RWPE2 (cell line): ENCODE measurements around the gene ZBTB22.

Experiments used
- ATAC-seq: fragments of 200-7000 bp; cut with Tn5 transposase; 3 replicates; pipeline ENCODE4 v1.9.1; 2021; ENCODE audit warnings: low read depth
- DNase-seq: peaks from one replicate; pipeline ENCODE4 v3.0.0-alpha.2; 2020; ENCODE audit warnings: low spot score
- H3K27ac ChIP-seq: fragments of 450-650 bp; 2 replicates; pipeline ENCODE4 v1.5.1; 2017; ENCODE audit warnings: mild to moderate bottlenecking; ENCODE audit not compliant: poor library complexity, severe bottlenecking
- H3K27me3 ChIP-seq: fragments of 250-450 bp; sonication (Bioruptor Pico); 2 replicates; pipeline ENCODE4 v1.5.1; 2021; ENCODE audit warnings: mild to moderate bottlenecking, moderate library complexity; ENCODE audit not compliant: insufficient read depth, poor library complexity, severe bottlenecking
- H3K36me3 ChIP-seq: fragments of 250-450 bp; sonication (Bioruptor Pico); 2 replicates; pipeline ENCODE4 v1.5.1; 2020; ENCODE audit warnings: low read depth, mild to moderate bottlenecking, moderate library complexity
- H3K4me1 ChIP-seq: fragments of 250-450 bp; sonication (Bioruptor Pico); 2 replicates; pipeline ENCODE4 v1.5.1; 2021; ENCODE audit warnings: mild to moderate bottlenecking, moderate library complexity; ENCODE audit not compliant: insufficient read depth, poor library complexity, severe bottlenecking
- H3K4me3 ChIP-seq: fragments of 250-450 bp; sonication (Bioruptor Pico); 2 replicates; pipeline ENCODE4 v1.5.1; 2021; ENCODE audit warnings: mild to moderate bottlenecking, moderate library complexity; ENCODE audit not compliant: severe bottlenecking
- H3K9me3 ChIP-seq: fragments of 250-450 bp; sonication (Bioruptor Pico); 2 replicates; pipeline ENCODE4 v1.5.1; 2021; ENCODE audit warnings: mild to moderate bottlenecking, moderate library complexity; ENCODE audit not compliant: severe bottlenecking
- TF ChIP-seq, protein P1 (sequence below): fragments of 450-650 bp; IDR thresholded peaks from one replicate; pipeline ENCODE4 v1.5.1; 2017; ENCODE audit warnings: mild to moderate bottlenecking, moderate library complexity; ENCODE audit not compliant: poor library complexity, severe bottlenecking

The ZBTB22 gene

DNA sequence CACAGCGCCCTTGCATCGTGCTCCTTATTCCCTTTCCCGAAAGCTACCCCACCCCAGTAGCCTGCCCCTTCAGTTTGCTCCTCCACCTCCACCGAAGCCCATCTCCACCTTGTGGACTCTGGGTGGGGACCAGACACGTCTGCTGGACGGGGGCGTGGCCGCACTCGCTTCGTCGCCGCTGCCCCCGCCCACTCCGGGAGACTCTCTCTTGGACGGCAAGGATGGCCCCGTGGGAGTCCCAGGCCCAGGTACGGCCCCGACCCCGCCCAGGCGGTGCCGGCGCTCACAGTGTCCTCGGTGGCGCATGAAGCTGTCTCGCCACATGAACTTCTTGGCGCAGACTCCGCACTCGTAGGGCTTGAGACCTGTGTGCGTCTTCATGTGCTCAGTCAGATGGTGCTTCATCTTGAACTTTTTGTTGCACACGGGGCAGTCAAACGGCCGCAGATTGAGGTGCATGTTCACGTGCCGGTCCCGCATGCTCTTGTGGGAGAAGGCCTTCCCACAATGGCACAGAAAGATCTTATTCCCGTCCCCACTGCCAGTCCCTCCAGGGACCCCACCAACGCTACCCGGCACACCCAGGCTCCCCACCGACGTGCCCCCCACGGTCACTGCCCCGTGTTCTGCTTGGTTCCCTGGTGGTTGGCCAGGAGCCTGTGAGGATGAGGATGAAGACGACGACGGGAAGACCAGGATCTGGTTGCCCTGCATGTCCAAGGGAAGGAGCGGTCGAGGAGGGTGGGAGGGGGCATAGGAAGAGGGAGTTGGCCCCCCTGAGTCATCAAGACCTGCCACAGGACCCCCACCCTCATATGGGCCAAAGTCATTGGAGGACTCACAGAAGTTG, 2.4 kb downstream of the ZBTB22 start:
- TF ChIP-seq, protein P1, sequence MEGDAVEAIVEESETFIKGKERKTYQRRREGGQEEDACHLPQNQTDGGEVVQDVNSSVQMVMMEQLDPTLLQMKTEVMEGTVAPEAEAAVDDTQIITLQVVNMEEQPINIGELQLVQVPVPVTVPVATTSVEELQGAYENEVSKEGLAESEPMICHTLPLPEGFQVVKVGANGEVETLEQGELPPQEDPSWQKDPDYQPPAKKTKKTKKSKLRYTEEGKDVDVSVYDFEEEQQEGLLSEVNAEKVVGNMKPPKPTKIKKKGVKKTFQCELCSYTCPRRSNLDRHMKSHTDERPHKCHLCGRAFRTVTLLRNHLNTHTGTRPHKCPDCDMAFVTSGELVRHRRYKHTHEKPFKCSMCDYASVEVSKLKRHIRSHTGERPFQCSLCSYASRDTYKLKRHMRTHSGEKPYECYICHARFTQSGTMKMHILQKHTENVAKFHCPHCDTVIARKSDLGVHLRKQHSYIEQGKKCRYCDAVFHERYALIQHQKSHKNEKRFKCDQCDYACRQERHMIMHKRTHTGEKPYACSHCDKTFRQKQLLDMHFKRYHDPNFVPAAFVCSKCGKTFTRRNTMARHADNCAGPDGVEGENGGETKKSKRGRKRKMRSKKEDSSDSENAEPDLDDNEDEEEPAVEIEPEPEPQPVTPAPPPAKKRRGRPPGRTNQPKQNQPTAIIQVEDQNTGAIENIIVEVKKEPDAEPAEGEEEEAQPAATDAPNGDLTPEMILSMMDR = no peak
- DNase-seq (no peak), ATAC-seq (no peak)
- Histone ChIP-seq H3K4me3 (peak overlapping the region; percentile 69), H3K36me3 (peaks cover 40% of the 10 kb centered on the region), H3K27me3 (no peaks in the 10 kb centered on the region), H3K27ac (peak overlapping the region; percentile 87), H3K9me3 (no peaks in the 10 kb centered on the region), H3K4me1 (peaks cover 13% of the 10 kb centered on the region)

- Histone ChIP-seq H3K9me3 (no peaks in the 10 kb centered on the region), H3K4me3 (peak overlapping the region; percentile 69), H3K27ac (peak overlapping the region; percentile 87), H3K36me3 (peaks cover 39% of the 10 kb centered on the region), H3K4me1 (peaks cover 10% of the 10 kb centered on the region), H3K27me3 (no peaks in the 10 kb centered on the region)
- TF ChIP-seq, protein P1 = no peak
- DNase-seq = no peak
- peak; percentile 11; the same call in 2 of the 3 replicates for ATAC-seq
Observed at GRCh38 chr6:33314515-33314942, 3.0 kb downstream of the ZBTB22 start.

DNA sequence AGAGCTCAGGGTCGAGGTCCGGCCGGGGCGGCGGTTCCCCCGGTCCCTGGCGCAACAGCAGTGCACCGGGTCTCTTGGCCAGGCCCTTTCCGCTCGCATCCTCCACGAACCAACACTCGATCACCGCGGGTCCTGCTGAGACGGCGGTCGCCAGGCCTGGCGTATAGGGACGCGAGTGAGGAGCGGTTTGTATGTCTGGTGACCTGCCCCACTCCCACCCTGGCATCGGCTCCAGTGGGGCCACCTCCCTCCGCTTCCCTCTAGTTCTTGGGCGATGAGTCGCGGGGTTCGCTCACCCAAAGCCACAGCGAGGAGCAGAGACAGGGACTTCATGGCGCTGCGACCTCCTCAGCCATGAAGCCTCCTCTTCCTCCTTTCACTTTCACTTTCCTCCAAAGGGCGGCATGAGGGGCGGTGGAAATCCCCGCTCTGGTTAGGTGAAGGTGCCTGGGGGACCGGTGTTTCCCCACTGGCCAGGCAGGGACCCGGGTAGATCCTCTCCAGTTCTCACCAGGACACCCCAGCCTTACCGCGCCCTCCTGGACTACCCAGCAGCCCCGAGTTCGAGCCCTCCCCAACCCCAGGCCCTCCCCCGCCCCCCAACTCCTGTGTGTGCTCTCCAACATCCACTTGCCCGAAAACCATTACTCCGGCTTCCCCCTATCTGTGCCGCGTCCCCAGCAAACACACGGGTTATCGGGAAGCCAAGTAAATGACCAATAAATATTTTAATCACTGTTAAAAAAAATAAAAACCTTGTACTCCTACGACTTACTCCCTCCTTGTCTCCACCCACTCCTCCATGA, 3.6 kb downstream of the ZBTB22 start, which contains the start of gene TAPBP:
TAPBP (minus strand) TSS at position 370 of the 806 bp plus-strand sequence; CDS start at position 333, 37 bp downstream.
- DNase-seq (no peak), ATAC-seq (peak; percentile 16)
- H3K27me3 ChIP-seq = no peaks in the 10 kb centered on the region
- H3K9me3 ChIP-seq = no peaks in the 10 kb centered on the region
- H3K4me3 ChIP-seq = peak within 1 kb of the TSS; percentile 69
- peaks cover 33% of the 10 kb centered on the region for H3K36me3 ChIP-seq
- TF ChIP-seq, protein P1 = no peak
- H3K27ac ChIP-seq = peak within 1 kb of the TSS; percentile 87
- peaks cover 10% of the 10 kb centered on the region for H3K4me1 ChIP-seq

- TF ChIP-seq, protein P1 = no peak
- Histone ChIP-seq H3K4me3 (peak overlapping the region; percentile 69), H3K27me3 (no peaks in the 10 kb centered on the region), H3K36me3 (peaks cover 29% of the 10 kb centered on the region), H3K9me3 (no peaks in the 10 kb centered on the region), H3K27ac (peak overlapping the region; percentile 87), H3K4me1 (peaks cover 10% of the 10 kb centered on the region)
- DNase-seq = no peak
- no peak; the same call in 2 of the 3 replicates for ATAC-seq
Observed at GRCh38 chr6:33313105-33313708, 4.3 kb downstream of the ZBTB22 start.
